ENCODE results near the gene TRIM46. TPM values are rescaled to one million over a fixed set of nuclear protein-coding genes. Genes with fewer than 3 reads are reported as not detected.

Gene TRIM46
- total RNA-seq, 1 donor from 2014 or later = 1.2 TPM

DNA sequence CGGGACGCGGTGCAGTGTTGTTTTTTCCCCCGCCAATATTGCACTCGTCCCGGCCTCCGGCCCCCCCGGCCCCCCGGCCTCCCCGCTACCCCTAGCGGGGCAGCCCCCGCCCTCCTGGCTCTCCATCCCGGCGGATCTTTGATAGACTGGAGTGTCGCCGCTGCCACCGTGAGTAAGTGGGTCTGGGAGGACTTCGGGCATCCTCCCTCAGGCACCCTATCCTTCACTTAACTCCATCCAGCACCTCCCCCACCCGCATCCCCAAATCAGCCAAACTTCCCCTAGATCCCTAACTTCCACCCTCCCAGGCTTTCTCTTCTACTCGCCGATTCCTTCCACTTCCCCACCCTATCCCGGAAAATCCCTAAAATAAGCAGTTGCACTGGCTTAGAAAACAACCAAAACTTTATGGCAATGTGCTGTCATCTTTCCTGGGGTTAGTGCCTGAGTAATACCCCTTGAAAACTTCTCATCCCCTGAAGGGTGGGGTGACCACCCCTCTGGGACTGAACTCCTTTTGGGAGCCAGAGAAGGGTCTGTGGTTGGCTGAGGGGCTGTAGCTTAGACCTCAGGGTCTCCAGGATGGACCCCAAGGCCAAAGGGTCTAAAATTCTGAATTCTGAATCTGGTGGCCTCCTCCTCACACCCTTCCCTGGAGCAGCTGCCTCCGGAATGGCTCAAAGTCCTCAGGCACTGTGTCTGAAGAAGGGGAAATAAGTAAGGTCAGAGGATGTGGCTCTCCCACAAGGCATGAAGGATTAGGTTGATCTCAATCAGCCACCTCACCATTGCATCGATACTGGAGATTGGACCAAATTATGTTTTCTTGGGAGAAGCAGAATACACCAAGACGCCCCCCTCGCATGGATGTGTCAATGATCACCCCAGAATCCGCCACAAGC, 21.8 kb downstream of the TRIM46 start:
- no peak for ATAC-seq (ENCODE audit: low read depth)
- Mint-ChIP-seq H3K27me3 (no peaks in the 10 kb centered on the region), H3K4me3 (peak overlapping the region; percentile 76), H3K9me3 (no peaks in the 10 kb centered on the region), H3K36me3 (ENCODE audit: low read depth) (no peaks in the 10 kb centered on the region), H3K4me1 (peaks cover 28% of the 10 kb centered on the region), H3K27ac (no peak overlapping the region)
- POLR2A ChIA-PET = interaction anchor here (0.7 to 2.7 kb wide), 8 partner anchors 11 to 56 kb away, joined by 3 to 26 read pairs (median 14); partner anchors contain the start of genes KRTCAP2, MTX1 and THBS3
- DNase-seq = no peak
- CTCF ChIA-PET = interaction anchor here (1.0 to 3.6 kb wide), 8 partner anchors 8 to 104 kb away, joined by 3 to 49 read pairs (median 10); partner anchors contain the start of genes KRTCAP2, THBS3 and TRIM46
- intact Hi-C loops (cut with micrococcal nuclease) = loop anchor here (2.0 kb wide), 1 partner anchor 13 kb away; the partner anchor contains the start of gene MTX1
- TF ChIP-seq, protein P1, sequence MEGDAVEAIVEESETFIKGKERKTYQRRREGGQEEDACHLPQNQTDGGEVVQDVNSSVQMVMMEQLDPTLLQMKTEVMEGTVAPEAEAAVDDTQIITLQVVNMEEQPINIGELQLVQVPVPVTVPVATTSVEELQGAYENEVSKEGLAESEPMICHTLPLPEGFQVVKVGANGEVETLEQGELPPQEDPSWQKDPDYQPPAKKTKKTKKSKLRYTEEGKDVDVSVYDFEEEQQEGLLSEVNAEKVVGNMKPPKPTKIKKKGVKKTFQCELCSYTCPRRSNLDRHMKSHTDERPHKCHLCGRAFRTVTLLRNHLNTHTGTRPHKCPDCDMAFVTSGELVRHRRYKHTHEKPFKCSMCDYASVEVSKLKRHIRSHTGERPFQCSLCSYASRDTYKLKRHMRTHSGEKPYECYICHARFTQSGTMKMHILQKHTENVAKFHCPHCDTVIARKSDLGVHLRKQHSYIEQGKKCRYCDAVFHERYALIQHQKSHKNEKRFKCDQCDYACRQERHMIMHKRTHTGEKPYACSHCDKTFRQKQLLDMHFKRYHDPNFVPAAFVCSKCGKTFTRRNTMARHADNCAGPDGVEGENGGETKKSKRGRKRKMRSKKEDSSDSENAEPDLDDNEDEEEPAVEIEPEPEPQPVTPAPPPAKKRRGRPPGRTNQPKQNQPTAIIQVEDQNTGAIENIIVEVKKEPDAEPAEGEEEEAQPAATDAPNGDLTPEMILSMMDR (IDR thresholded peaks at IDR 0.05) = no peak

DNA sequence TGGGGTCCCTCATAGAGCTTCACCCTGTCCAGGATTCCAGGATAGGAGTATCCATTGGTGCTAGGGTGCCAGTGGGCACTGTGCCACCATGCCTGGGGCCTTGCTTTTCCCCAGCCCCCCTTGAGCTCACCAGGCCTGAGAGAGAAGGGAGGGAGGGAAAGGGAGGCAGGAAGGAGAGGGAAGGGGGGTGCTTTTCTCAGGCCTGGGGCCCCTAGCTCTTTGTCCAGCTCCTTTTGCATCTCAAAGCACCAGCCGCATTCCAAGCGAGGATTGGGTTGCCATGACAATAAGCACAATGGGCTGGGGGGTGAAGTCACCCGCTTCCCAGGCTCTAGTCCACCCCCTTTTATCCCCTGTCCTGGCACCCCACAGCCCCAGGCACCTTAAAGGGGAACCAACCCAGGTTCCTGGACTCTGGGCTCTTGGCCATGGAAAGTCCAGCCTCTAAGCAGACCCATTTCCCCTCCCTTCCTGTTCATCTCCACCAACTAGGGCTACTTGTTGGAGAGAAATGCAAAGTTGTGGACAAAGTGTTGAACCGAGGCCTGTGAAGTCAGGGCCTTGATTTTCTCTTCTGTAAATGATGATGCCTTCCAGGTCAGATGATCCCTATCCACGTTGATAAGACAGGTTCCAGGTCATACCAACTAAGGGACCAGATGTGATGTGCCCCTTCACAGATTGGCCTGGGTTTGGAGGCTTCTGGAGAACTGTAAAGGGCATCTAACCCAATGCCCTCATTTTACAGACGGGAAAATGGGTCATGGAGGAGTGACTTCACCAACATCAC, 22.6 kb downstream of the TRIM46 start:
- intact Hi-C loops (cut with micrococcal nuclease) = no loop called here
- Mint-ChIP-seq H3K4me3 (no peak overlapping the region), H3K4me1 (peaks cover 28% of the 10 kb centered on the region), H3K27ac (no peak overlapping the region), H3K36me3 (ENCODE audit: low read depth) (no peaks in the 10 kb centered on the region), H3K9me3 (no peaks in the 10 kb centered on the region), H3K27me3 (no peaks in the 10 kb centered on the region)
- no peak for DNase-seq
- TF ChIP-seq, protein P1 (IDR thresholded peaks at IDR 0.05) = no peak
- POLR2A ChIA-PET = interaction anchor here (0.7 kb wide), 1 partner anchor 47 kb away, joined by 3 read pairs; no protein-coding TSS in a partner anchor
- CTCF ChIA-PET = interaction anchor here (1.0 kb wide), 1 partner anchor 11 kb away, joined by 4 read pairs; the partner anchor contains the start of gene THBS3
- ATAC-seq (ENCODE audit: low read depth) = no peak

DNA sequence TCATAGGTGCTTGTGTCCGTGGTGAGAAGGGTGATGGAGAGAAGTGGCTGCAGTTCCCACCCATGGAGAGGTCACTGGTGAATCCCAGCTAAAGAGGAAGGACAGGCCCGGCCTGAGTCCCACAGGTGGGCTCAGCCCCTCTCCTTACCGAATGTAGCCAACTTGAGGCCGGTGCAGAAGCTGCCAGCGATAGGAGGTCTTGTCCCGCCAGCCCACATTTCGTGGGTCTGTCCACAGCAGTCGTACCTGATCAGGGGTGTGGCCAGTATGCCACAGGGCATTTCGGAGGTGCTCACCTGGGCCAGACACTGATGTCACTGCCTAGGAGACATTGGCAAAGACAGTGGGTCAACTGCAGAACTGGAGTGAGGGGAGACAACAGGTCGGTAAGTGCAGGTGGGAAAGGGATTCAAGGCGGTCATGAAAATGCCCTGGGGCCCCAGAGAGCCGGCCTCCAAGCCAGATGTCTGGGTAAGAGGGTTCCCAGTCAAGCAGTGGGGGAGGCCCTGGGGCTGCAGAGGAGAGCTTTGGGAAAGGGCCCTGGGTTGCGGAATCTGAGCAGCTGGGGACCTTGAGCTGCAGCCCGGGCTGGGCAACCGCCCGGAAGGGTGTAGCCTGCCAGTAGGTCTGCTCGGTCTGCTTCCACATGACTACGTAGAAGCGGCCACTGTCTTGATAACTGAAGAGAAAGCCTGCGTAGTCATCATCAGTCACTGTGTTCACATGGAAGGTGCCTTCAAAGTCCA, 23.4 kb downstream of the TRIM46 start:
- ChIA-PET CTCF (no interaction called here), POLR2A (no interaction called here)
- no peaks in the 10 kb centered on the region for H3K9me3 Mint-ChIP-seq
- no peak for DNase-seq
- ATAC-seq (ENCODE audit: low read depth) = no peak
- no peaks in the 10 kb centered on the region for H3K36me3 Mint-ChIP-seq (ENCODE audit: low read depth)
- TF ChIP-seq, protein P1 (IDR thresholded peaks at IDR 0.05) = no peak
- peaks cover 26% of the 10 kb centered on the region for H3K4me1 Mint-ChIP-seq
- intact Hi-C loops (cut with micrococcal nuclease) = no loop called here
- no peaks in the 10 kb centered on the region for H3K27me3 Mint-ChIP-seq
- H3K27ac Mint-ChIP-seq = no peak overlapping the region
- H3K4me3 Mint-ChIP-seq = no peak overlapping the region

DNA sequence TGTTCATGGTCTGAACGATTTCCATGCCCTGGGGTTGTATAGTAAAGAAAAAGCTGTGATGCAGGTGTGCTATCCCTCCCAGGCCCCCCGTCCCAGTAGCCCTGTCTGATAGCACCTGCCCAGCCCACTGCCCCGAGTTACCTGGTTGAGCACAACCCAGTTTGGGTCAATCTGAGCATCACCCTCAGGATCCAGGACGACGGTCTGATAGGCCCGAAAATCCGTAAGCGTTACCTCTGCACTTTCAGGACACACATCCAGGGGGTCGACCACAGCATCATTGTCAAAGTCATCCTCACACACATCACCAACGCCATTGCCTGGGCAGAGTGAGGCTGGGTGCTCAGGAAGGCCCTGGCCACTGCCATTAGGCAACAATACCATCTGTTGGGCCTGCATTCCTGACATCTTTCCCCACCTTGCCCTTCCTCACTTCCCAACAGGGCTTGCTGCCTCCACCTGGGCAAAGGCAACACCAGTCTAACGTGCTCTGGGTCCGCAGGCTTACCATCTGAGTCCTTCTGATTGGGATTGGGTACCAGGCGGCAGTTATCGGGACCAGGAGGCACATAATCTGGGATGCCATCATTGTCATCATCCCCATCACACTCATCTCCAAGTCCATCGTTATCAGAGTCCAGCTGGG, 24.4 kb downstream of the TRIM46 start:
- Mint-ChIP-seq H3K9me3 (no peaks in the 10 kb centered on the region), H3K4me1 (peaks cover 18% of the 10 kb centered on the region), H3K27ac (peak overlapping the region; percentile 14), H3K36me3 (ENCODE audit: low read depth) (no peaks in the 10 kb centered on the region), H3K4me3 (no peak overlapping the region), H3K27me3 (no peaks in the 10 kb centered on the region)
- DNase-seq = no peak
- ChIA-PET POLR2A (no interaction called here), CTCF (no interaction called here)
- intact Hi-C loops (cut with micrococcal nuclease) = no loop called here
- TF ChIP-seq, protein P1 (IDR thresholded peaks at IDR 0.05) = no peak
- no peak for ATAC-seq (ENCODE audit: low read depth)
